ENCODE measurements around the gene CRYBG2.

DNA sequence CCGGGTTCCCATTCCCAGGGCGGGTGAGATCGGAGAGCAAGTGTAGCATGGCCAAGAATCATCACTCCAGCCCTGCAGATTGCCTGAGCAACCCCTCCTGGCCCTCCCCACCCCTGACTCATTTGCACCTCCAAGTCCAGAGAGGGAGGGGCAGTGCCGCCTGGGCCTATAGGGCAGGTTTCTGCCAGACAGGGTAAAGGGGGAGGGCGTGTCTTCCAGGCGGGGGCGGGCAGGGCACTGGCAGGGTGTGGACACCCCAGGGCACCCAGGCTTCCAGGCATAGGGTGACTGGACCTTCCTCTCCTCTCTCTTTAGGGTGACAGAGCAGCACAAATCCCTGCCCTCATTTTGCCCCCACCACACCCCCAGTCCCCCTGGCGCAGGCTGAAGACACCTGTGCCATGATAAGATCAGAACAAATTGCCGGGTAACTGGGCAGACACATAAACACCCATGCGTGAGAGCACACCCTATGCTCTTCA lies 3.2 kb upstream of the CRYBG2 start:
- TF ChIP-seq CTCF (IDR thresholded peaks at IDR 0.05 in 4 of 5, conservative IDR thresholded peaks at IDR 0.05 in 1 of 5): no peak
- no peak for TF ChIP-seq POLR2A (IDR thresholded peaks at IDR 0.05)

All from gastrocnemius medialis (tissue), 4 donors.